ENCODE measurements around the gene TMEM14B. TPM values are rescaled to one million over a fixed set of nuclear protein-coding genes. Genes with fewer than 3 reads are reported as not detected.

TMEM14B gene
- total RNA-seq, 1 donor from 2014 or later = 48.1 TPM

Other genes starting within 250 kb of the TMEM14B start
- 9.4 TPM for gene GCNT2, start 226.5 kb upstream of the TMEM14B start, total RNA-seq
- 2.2 TPM for gene C6orf52, start 53.2 kb upstream of the TMEM14B start, total RNA-seq
- 4.2 TPM for gene PAK1IP1, start 52.8 kb upstream of the TMEM14B start, total RNA-seq
- gene TMEM14C, start 24.7 kb upstream of the TMEM14B start, total RNA-seq = 52.0 TPM
- not detected for gene MAK, start 90.7 kb downstream of the TMEM14B start, total RNA-seq
- gene GCM2, start 134.2 kb downstream of the TMEM14B start, total RNA-seq = not detected
- gene SYCP2L, start 139.2 kb downstream of the TMEM14B start, total RNA-seq = 0.43 TPM